NCI-H146 treated with DMSO at 0.1 percent for 48 hours (cell line): ENCODE data around the gene TBL1X.
A peak's percentile ranks its signal among the peaks of the same experiment; 100 is the strongest.

Experiments used
- DNase-seq: peaks from one replicate; lab custom pipeline; 2025; ENCODE audit not compliant: unreplicated experiment; lab: John Stamatoyannopoulos, UW

TBL1X gene

GRCh38 chrX:9693307-9694001 is 228.6 kb downstream of the TBL1X start:
- no peak for DNase-seq

DNA sequence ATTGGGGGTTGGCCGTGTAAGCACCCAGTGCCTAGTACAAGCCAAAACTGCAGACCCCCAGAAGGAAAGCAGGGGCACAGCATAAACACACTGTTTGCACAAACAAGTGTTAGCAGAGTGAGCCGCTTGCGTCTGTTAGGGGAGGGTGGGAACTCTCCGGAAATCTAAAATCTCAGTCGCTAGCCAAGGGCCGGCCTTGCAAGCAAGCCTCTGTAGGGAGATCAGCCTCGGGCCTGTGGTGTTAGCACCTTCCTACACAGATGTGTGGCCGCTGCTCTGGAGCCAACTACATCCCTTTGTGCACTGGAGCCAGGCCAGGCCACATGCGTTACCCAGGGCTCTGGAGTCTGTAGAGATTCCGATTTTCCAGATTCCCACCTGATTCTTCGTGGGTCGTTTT is 233.7 kb downstream of the TBL1X start:
- DNase-seq: no peak

- DNase-seq: no peak
Measured at GRCh38 chrX:9700555-9700954, 235.7 kb downstream of the TBL1X start.

DNA sequence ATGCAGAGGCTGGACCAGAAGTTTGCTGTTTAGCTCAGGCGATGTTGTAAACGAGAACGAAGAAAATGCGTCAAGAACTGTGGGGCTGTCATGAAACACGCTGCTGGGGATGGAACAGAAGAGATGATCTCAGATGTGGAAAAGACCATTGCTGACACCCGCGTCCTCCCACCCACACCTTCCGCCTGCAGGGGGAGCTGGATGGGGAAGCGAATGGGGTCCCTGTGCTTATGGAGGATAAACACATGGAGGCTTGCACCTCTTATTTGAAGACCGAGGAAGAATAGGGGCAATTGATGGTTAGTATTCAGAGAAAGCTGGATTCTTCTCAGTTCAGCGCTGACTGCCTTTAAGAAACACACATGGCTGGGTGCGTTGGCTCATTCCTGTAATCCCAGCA is 236.9 kb downstream of the TBL1X start:
- no peak for DNase-seq

DNA sequence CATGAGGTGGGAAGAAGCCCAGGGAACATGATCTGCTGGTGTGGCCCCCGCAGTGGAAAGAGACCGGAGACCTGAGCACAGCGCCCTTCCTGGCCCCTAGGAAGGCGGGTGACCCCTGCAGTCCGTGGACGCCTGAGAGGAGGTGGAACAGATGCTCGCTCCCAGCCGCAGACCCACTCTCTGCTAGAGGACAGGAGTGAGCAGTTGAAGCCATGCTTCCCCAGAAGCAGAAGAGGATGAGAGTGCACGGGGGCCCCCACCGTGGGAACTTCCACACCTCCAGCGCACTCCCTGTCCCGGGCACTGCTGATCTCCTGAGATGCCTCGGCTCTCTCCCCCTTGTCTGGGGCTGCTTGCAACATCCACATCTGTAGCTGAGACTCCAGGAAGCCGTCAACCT is 238.5 kb downstream of the TBL1X start:
- DNase-seq: no peak

DNA sequence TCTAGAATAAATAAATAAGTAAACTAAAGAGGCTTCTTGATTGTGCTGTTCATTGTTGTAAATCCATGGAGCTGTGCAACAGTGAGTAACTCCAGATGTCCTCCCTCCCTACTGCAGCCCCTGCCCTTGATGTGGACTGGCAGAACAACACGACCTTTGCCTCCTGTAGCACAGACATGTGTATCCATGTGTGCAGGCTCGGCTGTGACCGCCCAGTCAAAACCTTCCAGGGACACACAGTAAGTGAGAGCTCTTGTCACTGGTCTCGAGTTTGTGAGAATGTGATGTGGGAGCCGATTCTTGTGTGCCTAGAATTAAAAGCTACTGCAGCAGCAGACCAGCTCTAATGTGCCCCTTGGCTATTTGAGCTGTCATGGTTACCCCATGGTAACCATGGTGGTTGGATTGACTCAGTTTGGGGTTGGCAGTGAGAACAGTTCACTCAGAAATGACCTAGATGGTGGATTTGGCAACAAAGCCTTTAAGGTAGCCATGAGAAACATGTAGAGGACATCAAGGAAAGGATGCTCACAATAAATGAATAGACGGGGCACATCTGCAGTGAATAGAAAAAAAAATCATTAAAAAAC is 240.1 kb downstream of the TBL1X start:
- DNase-seq: no peak

GRCh38 chrX:9706421-9706820 is 241.6 kb downstream of the TBL1X start:
- DNase-seq: no peak

DNA sequence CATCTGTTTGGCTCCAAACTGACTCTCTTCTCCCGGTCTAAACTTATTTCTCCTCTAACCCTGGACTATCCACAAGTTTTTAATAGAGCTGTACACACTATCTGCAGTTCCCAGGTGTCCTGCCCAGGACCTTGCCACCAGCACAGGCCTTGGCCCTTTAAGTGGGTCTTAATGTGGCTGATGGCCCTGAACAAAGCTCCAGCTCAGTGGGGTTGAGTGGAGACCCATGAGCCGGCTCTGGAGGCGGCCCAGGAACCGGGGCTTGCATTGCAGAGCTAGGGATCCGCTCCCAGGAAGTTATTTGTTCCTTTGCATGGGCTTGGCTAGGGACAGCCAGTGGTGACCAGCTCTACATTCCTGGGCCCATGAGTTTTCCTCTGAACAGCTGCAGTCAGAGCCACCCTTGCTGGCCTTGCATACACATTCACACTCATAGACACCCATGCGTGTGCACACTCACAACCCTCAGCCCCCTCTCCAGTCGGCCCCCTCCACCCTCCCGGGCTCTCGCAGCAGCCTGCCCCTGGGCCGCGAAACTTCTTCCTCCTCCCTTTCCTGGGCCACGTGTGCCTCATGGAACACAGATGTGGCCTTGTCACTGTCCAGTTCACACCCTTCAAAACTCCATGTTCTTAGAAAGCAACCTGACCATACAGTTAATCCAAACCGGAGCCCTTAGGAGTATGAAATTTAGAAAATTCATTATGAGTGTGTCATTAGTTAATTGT is 242.6 kb downstream of the TBL1X start:
- no peak for DNase-seq

- no peak for DNase-seq
Measured at GRCh38 chrX:9708086-9708485, 243.2 kb downstream of the TBL1X start.

DNA sequence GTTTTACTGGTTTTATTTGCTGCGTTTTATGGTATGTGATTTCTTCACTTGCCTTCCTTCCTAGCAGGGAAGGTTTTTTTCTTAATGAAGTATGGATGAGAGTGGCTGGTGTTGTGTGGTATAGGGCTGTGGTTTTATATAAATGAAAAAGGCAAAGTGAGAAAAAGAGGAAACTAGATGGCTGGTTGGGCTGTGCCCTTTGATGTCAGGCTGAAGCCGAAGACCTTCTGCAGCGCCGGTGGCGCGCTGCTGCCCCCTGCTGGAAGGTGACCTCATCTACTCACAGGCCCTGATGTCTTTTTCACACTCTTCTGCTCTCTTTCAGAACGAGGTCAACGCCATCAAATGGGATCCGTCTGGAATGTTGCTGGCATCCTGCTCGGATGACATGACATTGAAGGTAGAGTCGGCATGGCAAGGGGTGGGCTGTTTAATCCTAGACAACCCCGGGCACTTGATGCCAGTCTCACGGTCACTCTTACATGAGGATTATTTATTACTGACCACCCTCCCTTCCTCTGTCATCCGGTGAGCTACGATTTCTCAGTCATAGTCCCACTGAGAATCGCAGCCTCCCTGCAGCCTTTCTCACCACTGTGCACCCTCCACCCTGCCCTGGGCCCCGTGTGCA is 244.2 kb downstream of the TBL1X start:
- DNase-seq: peak; percentile 42

- DNase-seq: no peak
Measured at GRCh38 chrX:9710332-9710731, 245.5 kb downstream of the TBL1X start.

DNA sequence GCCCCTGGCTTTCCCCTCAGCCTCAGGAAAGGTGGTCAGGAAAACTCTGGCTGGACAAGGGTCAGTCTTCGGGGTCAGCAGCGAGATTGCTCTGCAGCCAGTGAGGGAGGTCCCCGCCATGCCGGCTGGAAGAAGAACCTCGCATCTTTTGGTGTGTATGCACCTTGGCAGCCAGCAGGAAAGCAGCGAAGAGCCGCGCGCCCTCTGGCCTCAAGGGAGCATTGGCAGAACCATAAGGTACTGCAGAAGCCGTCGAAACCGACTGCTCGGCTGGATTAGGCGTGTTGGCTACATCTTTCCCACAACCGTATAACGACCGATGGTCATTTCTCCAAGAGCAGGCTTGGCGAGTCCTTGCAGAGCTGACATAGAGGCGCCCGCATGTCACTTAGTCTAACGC is 252.5 kb downstream of the TBL1X start:
- DNase-seq: no peak

DNA sequence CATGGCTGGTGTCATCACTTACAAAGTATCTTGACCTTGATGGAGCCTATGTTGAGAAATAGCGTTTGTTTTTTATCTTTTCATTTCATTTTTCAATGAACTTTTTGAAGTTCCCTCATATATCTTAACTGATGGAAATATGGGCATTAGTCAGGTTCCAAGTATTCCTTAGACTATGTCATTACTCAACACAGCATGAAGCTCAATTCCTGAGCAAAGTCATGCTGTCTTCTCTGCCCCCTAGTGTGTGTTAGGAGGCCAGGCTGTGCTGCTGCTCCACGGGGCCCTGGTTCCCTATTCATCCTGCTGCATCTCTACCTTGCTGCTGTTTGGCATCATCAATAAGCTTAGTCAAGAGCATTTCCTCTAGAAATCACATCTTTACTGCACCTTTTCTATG is 259.9 kb downstream of the TBL1X start:
- no peak for DNase-seq

- DNase-seq: no peak
Measured at GRCh38 chrX:9728261-9728660, 263.4 kb downstream of the TBL1X start.

DNA sequence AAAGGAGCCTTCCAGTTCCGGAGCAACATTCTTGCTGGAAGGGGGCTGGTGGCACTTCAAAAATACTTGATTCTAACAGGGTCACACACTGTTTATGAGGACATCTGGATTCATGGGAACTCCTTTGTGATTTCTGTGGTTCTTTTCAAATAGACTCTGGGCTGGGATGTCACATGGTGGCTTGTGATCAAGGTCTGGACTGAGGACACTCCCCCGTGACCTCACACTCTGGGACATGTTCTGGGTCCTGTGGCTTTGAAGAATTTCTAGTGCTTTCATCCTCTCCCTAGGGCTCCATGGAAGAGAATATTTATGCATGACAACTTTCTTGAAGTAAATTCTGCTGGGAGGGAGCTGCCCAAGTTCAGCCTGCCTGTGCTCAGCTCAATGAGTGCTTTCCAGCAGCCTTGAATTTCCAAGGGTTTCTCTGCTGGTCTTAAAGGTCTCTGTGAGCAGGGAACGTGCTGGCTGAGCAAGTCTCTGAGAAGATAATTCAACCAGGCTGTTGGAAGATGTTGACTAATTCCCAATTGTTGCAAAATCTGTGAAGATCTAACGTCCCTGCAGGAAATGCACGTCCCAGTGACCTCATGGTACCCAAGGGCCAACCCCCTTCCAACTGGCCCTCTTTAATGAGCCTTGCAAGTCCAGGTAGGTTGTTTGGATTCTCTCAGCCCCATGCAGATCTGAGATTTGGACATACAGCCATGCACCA is 264.5 kb downstream of the TBL1X start:
- DNase-seq: no peak

DNA sequence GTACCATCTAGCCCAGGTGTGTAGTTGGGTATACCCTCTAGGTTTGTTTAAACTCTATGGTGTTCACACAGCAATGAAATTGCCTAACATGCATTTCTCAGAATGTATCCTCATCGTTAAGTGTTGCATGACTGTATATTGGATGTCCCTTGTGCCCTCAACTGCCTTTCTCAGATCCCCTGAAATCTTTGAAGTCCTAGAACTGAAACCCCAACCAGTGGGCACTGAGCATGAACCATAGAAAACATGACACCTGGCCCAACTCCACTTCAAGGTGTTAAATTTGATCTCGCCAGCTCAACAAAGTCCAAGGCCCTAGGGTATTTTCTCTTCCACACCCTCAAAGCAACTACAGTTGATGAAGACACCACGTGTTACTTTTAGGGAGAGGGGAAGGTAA is 265.2 kb downstream of the TBL1X start:
- DNase-seq: no peak

DNA sequence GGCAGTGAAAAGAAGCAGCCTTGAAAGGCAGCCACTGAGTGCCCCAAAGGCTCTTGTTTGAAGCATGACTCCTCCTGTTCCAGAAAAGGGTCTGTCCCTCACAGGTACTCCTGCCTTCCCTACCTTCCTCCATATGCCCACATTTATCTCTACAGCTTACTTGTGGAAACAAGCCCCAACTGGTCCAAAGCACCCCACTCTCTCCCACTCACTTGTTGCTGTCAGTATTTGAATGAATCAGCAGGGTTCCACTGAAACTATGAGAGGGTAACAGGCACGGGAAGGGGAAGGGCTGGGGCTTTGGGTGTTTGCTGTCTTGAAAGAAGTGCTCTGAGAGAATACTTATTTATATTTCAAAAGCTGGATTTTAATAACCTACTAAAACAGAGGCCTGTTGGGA is 265.9 kb downstream of the TBL1X start:
- no peak for DNase-seq

DNA sequence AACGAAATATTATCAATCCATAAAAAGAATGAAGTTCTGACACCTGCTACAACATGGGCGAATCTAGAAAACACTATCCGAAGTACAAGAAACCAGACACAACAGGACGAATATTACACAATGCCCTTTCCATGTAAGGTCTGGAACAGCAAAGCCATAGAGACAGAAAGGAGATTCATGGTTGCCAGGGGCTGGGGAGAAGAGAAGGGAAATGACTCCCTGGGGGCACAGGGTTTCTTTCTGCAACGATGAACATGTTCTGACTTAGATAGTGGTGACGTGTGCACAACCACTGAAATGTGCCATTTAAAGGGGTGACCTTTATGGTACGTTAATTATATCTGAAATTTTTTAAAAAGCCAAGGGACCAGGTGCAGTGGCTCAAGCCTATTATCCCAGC is 272.5 kb downstream of the TBL1X start:
- no peak for DNase-seq

DNA sequence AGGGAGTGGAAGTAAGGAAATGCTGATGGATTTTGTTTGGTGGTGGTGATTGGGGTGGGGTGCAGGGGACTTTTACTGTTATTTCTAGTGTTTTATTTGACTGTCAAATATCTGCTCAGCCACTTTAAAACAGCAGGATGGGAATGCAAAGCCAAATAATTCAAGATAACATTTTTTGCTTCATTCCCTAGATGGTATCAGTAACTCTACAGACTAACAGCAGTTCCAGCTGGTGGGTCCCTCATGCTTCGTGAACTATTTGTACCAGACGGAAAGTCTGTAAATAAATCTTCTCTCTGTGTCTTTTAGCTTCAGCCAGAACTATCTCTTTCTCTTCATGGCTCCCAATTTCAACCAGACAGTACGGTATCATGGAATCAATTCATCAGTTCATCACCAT is 273.3 kb downstream of the TBL1X start:
- DNase-seq: no peak

DNA sequence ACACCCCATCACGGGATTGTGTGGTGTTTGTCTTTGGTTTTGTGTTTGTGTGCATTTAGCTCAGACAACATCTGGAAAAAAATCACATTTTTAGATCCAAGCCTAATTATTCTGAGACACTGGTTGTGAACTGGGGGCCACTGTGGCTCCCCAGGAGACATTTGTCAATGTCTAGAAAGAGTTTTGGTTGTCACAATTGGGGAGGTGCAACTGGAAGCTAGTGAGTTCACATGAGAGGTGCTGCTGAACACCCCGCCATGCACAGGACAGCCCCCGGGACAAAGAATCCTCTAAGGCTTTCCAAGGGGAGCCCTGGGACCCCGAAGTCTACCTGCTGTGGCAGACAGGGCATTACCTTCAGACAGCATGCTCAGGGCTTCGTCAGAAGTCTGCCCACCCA is 274.3 kb downstream of the TBL1X start:
- no peak for DNase-seq

- no peak for DNase-seq
Measured at GRCh38 chrX:9745417-9746115, 280.7 kb downstream of the TBL1X start.
